Neural cell (in vitro differentiated cells): Measurements from ENCODE around the gene ZNF407. TPM values are rescaled to one million over a fixed set of nuclear protein-coding genes. Genes with fewer than 3 reads are reported as not detected.

Experiments used
- H2AFZ ChIP-seq: fragments of 200-600, 300-800 bp; sonication (generic), shearing (Covaris generic); 2 replicates; pipeline ENCODE4 v1.6.0; 2014; ENCODE audit warnings: low read depth, mild to moderate bottlenecking, antibody characterized with exemption, low read length, moderate library complexity
- H3F3A ChIP-seq: fragments of 200-600 bp; shearing (Covaris generic); 2 replicates; pipeline ENCODE4 v1.6.1; 2016; ENCODE audit warnings: mild to moderate bottlenecking, moderate library complexity, mixed read lengths, antibody characterized with exemption, low read length; ENCODE audit not compliant: insufficient read depth, poor library complexity, severe bottlenecking
- H3K27ac ChIP-seq: fragments of 200-600, 300-800 bp; sonication (generic), shearing (Covaris generic); 2 replicates; pipeline ENCODE4 v1.5.1; 2014; ENCODE audit warnings: mild to moderate bottlenecking, low read length, moderate library complexity
- H3K27me3 ChIP-seq: fragments of 300-800, 200-600 bp; sonication (generic), shearing (Covaris generic); 2 replicates; pipeline ENCODE4 v1.6.0; 2014; ENCODE audit warnings: mild to moderate bottlenecking, low read depth, low read length, moderate library complexity; ENCODE audit not compliant: insufficient read depth
- H3K36me3 ChIP-seq: fragments of 300-800, 200-600 bp; sonication (generic), shearing (Covaris generic); 2 replicates; pipeline ENCODE4 v1.5.1; 2014; ENCODE audit warnings: mild to moderate bottlenecking, antibody characterized with exemption, low read length, moderate library complexity; ENCODE audit not compliant: insufficient read depth
- H3K4me2 ChIP-seq: fragments of 300-800, 200-600 bp; sonication (generic), shearing (Covaris generic); 2 replicates; pipeline ENCODE4 v1.6.0; 2014; ENCODE audit warnings: mild to moderate bottlenecking, low read length
- H3K4me3 ChIP-seq: fragments of 300-800, 200-600 bp; sonication (generic), shearing (Covaris generic); 2 replicates; pipeline ENCODE4 v1.5.1; 2014; ENCODE audit warnings: mild to moderate bottlenecking, low read length, moderate library complexity
- H3K79me2 ChIP-seq: fragments of 200-600 bp; shearing (Covaris generic); replicated peaks from 2 replicates; pipeline ENCODE4 v1.6.0; 2014; ENCODE audit warnings: mild to moderate bottlenecking, low read length, moderate library complexity; ENCODE audit not compliant: insufficient read depth
- H3K9ac ChIP-seq: fragments of 300-800, 200-600 bp; sonication (generic), shearing (Covaris generic); 2 replicates; pipeline ENCODE4 v1.6.1; 2016; ENCODE audit warnings: mild to moderate bottlenecking, low read length, mixed read lengths
- H3K9me2 ChIP-seq: fragments of 200-600 bp; shearing (Covaris generic); 2 replicates; pipeline ENCODE4 v1.6.1; 2016; ENCODE audit warnings: mild to moderate bottlenecking, low read length, mixed read lengths; ENCODE audit not compliant: insufficient read depth
- H3K9me3 ChIP-seq: fragments of 200-600, 300-800 bp; sonication (generic), shearing (Covaris generic); 2 replicates; pipeline ENCODE4 v1.6.1; 2016; ENCODE audit warnings: mild to moderate bottlenecking, mixed run types, low read length, moderate library complexity, mixed read lengths
- H4K20me1 ChIP-seq: fragments of 200-600 bp; shearing (Covaris generic); 2 replicates; pipeline ENCODE4 v1.6.1; 2016; ENCODE audit warnings: mild to moderate bottlenecking, mixed run types; ENCODE audit not compliant: insufficient read depth
- EP300 ChIP-seq: fragments of 450-650 bp; conservative IDR thresholded peaks from 2 replicates; pipeline ENCODE4 v1.6.1; 2014; ENCODE audit warnings: antibody characterized with exemption, mild to moderate bottlenecking, moderate library complexity; ENCODE audit not compliant: poor library complexity, severe bottlenecking
- EZH2 ChIP-seq: fragments of 200-600, 300-800 bp; shearing (Covaris generic), sonication (generic); IDR thresholded peaks from 2 replicates; pipeline ENCODE4 v1.6.1; 2014; ENCODE audit warnings: antibody characterized with exemption, low read length, borderline replicate concordance, mild to moderate bottlenecking; ENCODE audit not compliant: insufficient read depth, poor library complexity, severe bottlenecking
- MXI1 ChIP-seq: fragments of 450-650 bp; conservative IDR thresholded peaks from 2 replicates; pipeline ENCODE4 v1.6.1; 2014; ENCODE audit warnings: antibody characterized with exemption, mild to moderate bottlenecking; ENCODE audit not compliant: poor library complexity, severe bottlenecking
- POLR2AphosphoS5 ChIP-seq: IDR thresholded peaks from 2 replicates; pipeline ENCODE4 v1.6.1; 2012
- RAD21 ChIP-seq: fragments of 450-650 bp; conservative IDR thresholded peaks from 2 replicates; pipeline ENCODE4 v1.6.1; 2014; ENCODE audit warnings: antibody characterized with exemption, mild to moderate bottlenecking, moderate library complexity
- SMC3 ChIP-seq: fragments of 450-650 bp; conservative IDR thresholded peaks from 2 replicates; pipeline ENCODE4 v1.6.1; 2014; ENCODE audit warnings: antibody characterized with exemption, mild to moderate bottlenecking, moderate library complexity; ENCODE audit not compliant: poor library complexity
- TAF1 ChIP-seq: IDR thresholded peaks from 2 replicates; pipeline ENCODE4 v1.6.1; 2012; ENCODE audit warnings: low read depth
- polyA plus RNA-seq: library from polyadenylated mRNA; depleted of rRNA; stranded (reverse); fragments of >200 nt; gene quantifications from 2 replicates; pipeline ENCODE4 v1.2.3, GENCODE V29; 2014
- TF ChIP-seq, protein P1 (sequence below): fragments of 450-650 bp; IDR thresholded peaks from 2 replicates; pipeline ENCODE4 v1.5.1; 2014; ENCODE audit warnings: antibody characterized with exemption, mild to moderate bottlenecking, moderate library complexity; ENCODE audit not compliant: poor library complexity, severe bottlenecking
- TF ChIP-seq, protein P2 (sequence below): IDR thresholded peaks from 2 replicates; pipeline ENCODE4 v1.6.1; 2012; ENCODE audit warnings: borderline replicate concordance

Gene ZNF407
- polyA plus RNA-seq, 1 donor from 2014 or later = 2.9 TPM

DNA sequence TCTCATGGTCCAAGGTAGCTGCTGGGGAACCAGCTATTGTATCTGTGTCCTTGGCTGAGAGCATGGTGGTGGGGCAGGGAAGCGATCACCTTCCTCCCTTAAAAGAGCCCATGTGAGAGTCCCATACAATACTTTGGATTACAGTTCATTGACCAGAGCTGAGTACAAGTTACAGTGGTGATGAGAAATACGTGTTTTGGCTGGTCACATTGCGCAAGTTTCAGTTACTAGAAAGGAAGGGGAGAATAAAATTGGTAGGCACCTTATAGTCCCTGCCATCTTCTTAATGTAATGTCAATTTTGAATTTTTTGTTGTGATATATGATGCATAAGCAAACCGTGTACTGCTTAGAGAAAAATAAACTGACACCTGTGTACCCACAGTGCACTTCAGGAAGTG is 67.7 kb downstream of the ZNF407 start:
- Histone ChIP-seq H3K4me2 (no peak overlapping the region), H3K27me3 (peaks cover 38% of the 10 kb centered on the region), H4K20me1 (no peaks in the 10 kb centered on the region), H3K4me3 (no peak overlapping the region), H3K79me2 (no peaks in the 10 kb centered on the region), H3K36me3 (no peaks in the 10 kb centered on the region), H3K9me2 (no peaks in the 10 kb centered on the region), H2AFZ (no peak overlapping the region), H3K27ac (no peak overlapping the region), H3K9ac (no peak overlapping the region), H3K9me3 (no peaks in the 10 kb centered on the region), H3F3A (no peaks in the 10 kb centered on the region)
- no peak for TF ChIP-seq EZH2
- TF ChIP-seq, protein P1, sequence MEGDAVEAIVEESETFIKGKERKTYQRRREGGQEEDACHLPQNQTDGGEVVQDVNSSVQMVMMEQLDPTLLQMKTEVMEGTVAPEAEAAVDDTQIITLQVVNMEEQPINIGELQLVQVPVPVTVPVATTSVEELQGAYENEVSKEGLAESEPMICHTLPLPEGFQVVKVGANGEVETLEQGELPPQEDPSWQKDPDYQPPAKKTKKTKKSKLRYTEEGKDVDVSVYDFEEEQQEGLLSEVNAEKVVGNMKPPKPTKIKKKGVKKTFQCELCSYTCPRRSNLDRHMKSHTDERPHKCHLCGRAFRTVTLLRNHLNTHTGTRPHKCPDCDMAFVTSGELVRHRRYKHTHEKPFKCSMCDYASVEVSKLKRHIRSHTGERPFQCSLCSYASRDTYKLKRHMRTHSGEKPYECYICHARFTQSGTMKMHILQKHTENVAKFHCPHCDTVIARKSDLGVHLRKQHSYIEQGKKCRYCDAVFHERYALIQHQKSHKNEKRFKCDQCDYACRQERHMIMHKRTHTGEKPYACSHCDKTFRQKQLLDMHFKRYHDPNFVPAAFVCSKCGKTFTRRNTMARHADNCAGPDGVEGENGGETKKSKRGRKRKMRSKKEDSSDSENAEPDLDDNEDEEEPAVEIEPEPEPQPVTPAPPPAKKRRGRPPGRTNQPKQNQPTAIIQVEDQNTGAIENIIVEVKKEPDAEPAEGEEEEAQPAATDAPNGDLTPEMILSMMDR = no peak
- TF ChIP-seq RAD21 = no peak
- TF ChIP-seq POLR2AphosphoS5 = no peak
- TF ChIP-seq SMC3 = no peak
- no peak for TF ChIP-seq MXI1
- TF ChIP-seq TAF1 = no peak
- no peak for TF ChIP-seq EP300
- TF ChIP-seq, protein P2, sequence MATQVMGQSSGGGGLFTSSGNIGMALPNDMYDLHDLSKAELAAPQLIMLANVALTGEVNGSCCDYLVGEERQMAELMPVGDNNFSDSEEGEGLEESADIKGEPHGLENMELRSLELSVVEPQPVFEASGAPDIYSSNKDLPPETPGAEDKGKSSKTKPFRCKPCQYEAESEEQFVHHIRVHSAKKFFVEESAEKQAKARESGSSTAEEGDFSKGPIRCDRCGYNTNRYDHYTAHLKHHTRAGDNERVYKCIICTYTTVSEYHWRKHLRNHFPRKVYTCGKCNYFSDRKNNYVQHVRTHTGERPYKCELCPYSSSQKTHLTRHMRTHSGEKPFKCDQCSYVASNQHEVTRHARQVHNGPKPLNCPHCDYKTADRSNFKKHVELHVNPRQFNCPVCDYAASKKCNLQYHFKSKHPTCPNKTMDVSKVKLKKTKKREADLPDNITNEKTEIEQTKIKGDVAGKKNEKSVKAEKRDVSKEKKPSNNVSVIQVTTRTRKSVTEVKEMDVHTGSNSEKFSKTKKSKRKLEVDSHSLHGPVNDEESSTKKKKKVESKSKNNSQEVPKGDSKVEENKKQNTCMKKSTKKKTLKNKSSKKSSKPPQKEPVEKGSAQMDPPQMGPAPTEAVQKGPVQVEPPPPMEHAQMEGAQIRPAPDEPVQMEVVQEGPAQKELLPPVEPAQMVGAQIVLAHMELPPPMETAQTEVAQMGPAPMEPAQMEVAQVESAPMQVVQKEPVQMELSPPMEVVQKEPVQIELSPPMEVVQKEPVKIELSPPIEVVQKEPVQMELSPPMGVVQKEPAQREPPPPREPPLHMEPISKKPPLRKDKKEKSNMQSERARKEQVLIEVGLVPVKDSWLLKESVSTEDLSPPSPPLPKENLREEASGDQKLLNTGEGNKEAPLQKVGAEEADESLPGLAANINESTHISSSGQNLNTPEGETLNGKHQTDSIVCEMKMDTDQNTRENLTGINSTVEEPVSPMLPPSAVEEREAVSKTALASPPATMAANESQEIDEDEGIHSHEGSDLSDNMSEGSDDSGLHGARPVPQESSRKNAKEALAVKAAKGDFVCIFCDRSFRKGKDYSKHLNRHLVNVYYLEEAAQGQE = no peak

DNA sequence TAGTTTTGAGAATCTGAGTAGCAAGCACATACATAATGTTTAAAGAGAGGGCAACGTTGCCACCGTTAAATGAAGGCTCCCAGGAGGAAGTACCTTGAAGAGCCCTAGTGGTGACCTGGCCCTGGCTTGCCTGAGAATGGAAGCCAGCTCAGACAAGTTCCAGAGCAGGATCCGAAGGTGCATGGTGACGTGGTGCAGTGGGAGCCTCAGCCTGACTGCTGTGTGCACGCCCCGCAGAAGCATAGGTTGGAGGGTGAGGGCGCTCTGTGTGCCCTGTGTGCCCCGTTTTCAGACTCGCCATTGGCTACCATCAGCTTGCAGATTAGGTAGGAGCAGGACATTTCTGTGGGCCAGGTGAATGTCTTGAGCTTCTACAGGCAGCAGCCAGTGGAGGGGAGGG is 68.2 kb downstream of the ZNF407 start:
- H4K20me1 ChIP-seq = no peaks in the 10 kb centered on the region
- no peaks in the 10 kb centered on the region for H3F3A ChIP-seq
- no peak overlapping the region for H3K9ac ChIP-seq
- H3K27ac ChIP-seq = no peak overlapping the region
- no peak for TF ChIP-seq EZH2
- no peak for TF ChIP-seq SMC3
- TF ChIP-seq, protein P2 = no peak
- TF ChIP-seq MXI1 = no peak
- TF ChIP-seq EP300 = no peak
- no peak for TF ChIP-seq TAF1
- H3K27me3 ChIP-seq = peaks cover 33% of the 10 kb centered on the region
- no peak overlapping the region for H2AFZ ChIP-seq
- no peak overlapping the region for H3K4me3 ChIP-seq
- no peaks in the 10 kb centered on the region for H3K9me2 ChIP-seq
- H3K79me2 ChIP-seq = no peaks in the 10 kb centered on the region
- H3K4me2 ChIP-seq = no peak overlapping the region
- no peaks in the 10 kb centered on the region for H3K9me3 ChIP-seq
- no peaks in the 10 kb centered on the region for H3K36me3 ChIP-seq
